ENCODE results near the gene OR11H6.

The OR11H6 gene

DNA sequence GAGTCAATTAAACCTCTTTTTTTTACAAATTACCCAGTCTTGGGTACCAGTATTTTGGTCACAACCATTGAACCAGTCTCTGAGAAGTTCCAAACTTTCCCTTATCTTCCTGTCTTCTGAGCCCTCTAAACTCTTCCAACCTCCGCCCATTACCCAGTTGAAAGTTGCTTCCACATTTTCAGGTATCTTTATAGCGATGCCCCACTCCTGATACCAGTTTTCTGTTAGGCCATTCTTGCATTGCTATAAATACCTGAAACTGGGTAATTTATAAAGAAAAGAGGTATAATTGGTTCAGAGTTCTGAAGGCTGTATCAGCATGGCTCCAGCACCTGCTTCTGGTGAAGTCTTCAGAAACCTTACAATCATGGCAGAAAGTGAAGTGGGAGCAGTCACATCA lies 50.6 kb downstream of the OR11H6 start:
- Histone ChIP-seq H3K36me3 (ENCODE audit: control insufficient read depth, insufficient read depth, low read length) (no peaks in the 10 kb centered on the region), H3K27me3 (replicated peaks; ENCODE audit: control insufficient read depth, insufficient read depth, low read length) (no peaks in the 10 kb centered on the region), H3K4me3 (replicated peaks; ENCODE audit: low read depth, low read length) (no peak overlapping the region)
- DNase-seq (ENCODE audit: extremely low read depth, insufficient read length): no peak
- TF ChIP-seq CTCF (IDR thresholded peaks at IDR 0.05; ENCODE audit: insufficient read depth, low read length, poor library complexity, severe bottlenecking): no peak

All from GM06990 (cell line).